T-helper 17 cell (primary cell): ENCODE data around the gene WWP2. TPM values are rescaled to one million over a fixed set of nuclear protein-coding genes. Genes with fewer than 3 reads are reported as not detected.
A peak's percentile ranks its signal among the peaks of the same experiment; 100 is the strongest.

Experiments
- ATAC-seq: fragments of 150-1000 bp; cut with Tn5 transposase; 2 replicates; pipeline ENCODE4 v1.10.0; 2021; ENCODE audit warnings: mild to moderate bottlenecking, moderate library complexity
- DNase-seq, 3 donors: peaks; one replicate each; pipeline versions ENCODE4 v3.0.0 to v3.0.0-alpha.2; 2020 to 2021
- H3K9me3 ChIP-seq: one replicate; pipeline ENCODE4 v1.7.0; 2013; ENCODE audit warnings: low read length, mild to moderate bottlenecking; ENCODE audit not compliant: control insufficient read depth, poor library complexity, severe bottlenecking
- H3K27ac Mint-ChIP-seq: one replicate; pipeline ENCODE4 v1.8.0; 2022; ENCODE audit warnings: mild to moderate bottlenecking, moderate library complexity, mixed read lengths
- H3K27me3 Mint-ChIP-seq: one replicate; pipeline ENCODE4 v1.8.0; 2022; ENCODE audit warnings: mixed read lengths
- H3K36me3 Mint-ChIP-seq: one replicate; pipeline ENCODE4 v1.8.0; 2022; ENCODE audit warnings: low read depth, mixed read lengths
- H3K4me1 Mint-ChIP-seq: one replicate; pipeline ENCODE4 v1.8.0; 2022; ENCODE audit warnings: mild to moderate bottlenecking, mixed read lengths
- H3K4me3 Mint-ChIP-seq: one replicate; pipeline ENCODE4 v1.8.0; 2022; ENCODE audit warnings: mild to moderate bottlenecking, moderate library complexity, mixed read lengths
- total RNA-seq, 4 donors: library from RNA in 2 of 4; stranded (reverse) in 2 of 4; gene quantifications; one replicate each; pipeline ENCODE4 v1.2.3 and lab custom pipeline; 2022 to 2026

WWP2 gene
- total RNA-seq, 2 donors from 2014 or later: 60.6 to 64.9 TPM

DNA sequence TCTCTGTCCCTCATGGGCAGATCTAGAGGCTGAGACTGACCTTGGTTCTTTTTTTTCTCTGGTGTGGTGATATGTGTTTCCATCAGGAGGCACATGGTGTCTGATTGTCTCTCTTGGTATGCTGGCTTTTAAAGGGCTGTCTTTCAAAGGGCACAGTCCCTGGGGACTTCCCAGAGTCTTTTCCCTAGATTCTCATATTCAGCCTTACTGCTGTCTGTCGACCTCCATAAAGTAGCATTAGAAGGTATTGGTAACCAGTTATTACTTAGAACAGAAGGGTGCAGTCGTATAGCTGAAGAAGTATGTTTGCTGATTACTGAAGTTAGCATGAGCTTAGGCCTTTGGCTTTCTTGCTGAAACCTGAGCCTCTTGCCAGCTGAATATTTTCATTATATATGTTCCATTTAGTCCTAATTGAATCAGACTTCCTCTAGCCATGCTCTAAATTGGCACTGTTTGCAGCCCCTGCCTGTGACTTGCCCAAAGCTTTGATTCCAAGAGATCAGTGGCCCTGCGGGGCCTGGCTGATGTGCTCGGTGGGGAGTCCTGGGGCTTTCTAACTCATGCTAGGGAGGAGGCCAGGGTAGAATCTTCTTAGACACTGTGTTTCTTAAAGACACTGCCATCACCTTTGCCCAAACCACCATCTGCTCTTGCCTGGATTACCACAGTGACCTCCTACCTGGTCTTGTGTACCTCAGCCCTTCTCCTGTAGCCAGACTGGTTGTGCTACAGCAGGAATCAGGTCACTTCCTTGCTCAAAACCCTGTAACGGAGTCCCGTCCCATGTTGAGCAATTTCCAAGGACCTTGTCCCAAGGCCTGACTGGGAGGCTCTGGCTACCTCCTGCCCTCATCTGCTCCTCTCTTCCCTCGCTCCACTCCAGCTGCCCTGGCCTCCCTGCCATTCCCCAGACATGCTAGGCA, 71.5 kb downstream of the WWP2 start:
- H3K27me3 Mint-ChIP-seq: no peaks in the 10 kb centered on the region
- DNase-seq: no peak
- H3K9me3 ChIP-seq: no peaks in the 10 kb centered on the region
- H3K27ac Mint-ChIP-seq: peak overlapping the region; percentile 39
- H3K36me3 Mint-ChIP-seq: peaks cover 13% of the 10 kb centered on the region
- ATAC-seq: no peak
- no peak overlapping the region for H3K4me3 Mint-ChIP-seq
- peaks cover 27% of the 10 kb centered on the region for H3K4me1 Mint-ChIP-seq

DNA sequence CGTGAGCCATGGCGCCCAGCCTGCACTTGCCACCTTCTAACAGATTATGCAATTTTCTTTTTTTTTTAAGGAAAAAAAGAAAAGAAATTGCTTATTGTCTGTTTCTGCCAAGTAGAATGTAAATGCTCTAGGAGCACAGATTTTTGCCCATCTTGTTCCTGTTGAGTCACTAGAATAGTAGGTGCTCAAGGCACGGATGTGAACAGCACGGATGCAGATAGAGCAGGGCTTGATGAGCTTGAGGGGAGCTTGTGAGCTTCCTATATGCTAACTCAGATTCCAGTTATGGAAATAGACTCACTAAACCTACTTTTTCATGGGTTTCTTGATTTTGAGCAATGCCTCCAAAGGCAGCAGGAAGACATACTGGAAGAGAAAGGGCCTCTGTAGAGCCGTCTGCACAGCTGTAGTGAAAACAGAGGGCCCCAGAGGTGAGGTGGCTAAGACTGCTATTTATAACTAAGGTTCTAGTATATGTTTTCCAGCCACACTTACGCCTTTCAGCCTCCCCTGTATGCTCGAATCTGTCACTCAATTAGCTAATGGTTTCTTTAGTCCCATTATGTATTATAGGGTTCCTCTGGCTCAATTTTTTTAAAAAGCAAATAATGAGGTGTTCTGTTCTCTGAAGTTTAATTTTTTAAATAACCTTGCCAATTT, 72.8 kb downstream of the WWP2 start:
- H3K4me1 Mint-ChIP-seq: peaks cover 21% of the 10 kb centered on the region
- no peak for ATAC-seq

DNA sequence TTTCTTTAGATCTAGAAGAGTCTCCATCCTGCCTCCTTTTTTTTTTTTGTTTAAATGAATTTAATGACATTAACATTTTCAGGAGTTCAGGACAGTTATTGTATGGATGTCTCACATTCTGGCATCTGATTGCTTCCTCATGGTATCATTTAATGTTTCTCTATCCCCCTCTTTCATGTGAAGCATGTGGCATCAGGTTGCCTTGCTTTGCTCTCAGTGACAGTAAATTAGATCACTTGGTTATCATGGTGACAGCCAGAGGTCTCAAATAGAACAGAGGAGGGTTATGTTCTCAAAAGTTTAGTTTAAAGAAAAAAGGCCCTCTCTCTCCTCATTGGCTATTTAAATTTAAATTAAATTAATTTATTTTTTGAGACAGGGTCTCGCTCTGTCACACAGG, 74.1 kb downstream of the WWP2 start:
- ATAC-seq (no peak), DNase-seq (no peak)
- peaks cover 11% of the 10 kb centered on the region for H3K36me3 Mint-ChIP-seq
- peaks cover 16% of the 10 kb centered on the region for H3K4me1 Mint-ChIP-seq
- no peak overlapping the region for H3K4me3 Mint-ChIP-seq
- H3K9me3 ChIP-seq: no peaks in the 10 kb centered on the region
- peak overlapping the region; percentile 14 for H3K27ac Mint-ChIP-seq
- no peaks in the 10 kb centered on the region for H3K27me3 Mint-ChIP-seq

More for the DNA sequence above, 72.8 kb downstream of the WWP2 start:
- Mint-ChIP-seq H3K36me3 (peaks cover 7% of the 10 kb centered on the region), H3K27ac (peak overlapping the region; percentile 14), H3K27me3 (no peaks in the 10 kb centered on the region), H3K4me3 (no peak overlapping the region)
- H3K9me3 ChIP-seq: no peaks in the 10 kb centered on the region
- no peak for DNase-seq

DNA sequence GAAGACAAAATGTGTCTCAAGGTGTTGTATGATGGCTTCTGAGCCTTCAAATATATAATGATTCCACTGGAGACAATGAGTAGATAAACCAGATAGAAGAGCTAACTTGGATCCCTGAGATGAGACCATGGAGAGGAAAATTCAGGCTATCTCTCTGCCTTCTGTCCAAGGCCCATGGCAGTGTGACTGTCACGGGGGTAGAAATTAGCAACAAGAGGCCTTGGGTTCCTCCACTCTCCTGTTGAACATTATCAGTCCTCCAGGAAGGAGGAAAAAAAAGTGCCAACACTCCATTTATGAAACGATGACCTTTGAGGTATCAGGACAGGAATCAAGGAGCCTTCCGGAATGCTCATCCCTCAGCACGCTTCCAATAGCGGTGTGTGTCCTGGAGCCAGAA, 75.2 kb downstream of the WWP2 start:
- ATAC-seq (no peak), DNase-seq (no peak)
- H3K36me3 Mint-ChIP-seq: peaks cover 13% of the 10 kb centered on the region
- H3K4me1 Mint-ChIP-seq: peaks cover 16% of the 10 kb centered on the region
- no peaks in the 10 kb centered on the region for H3K9me3 ChIP-seq
- H3K27ac Mint-ChIP-seq: no peak overlapping the region
- no peaks in the 10 kb centered on the region for H3K27me3 Mint-ChIP-seq
- H3K4me3 Mint-ChIP-seq: no peak overlapping the region

DNA sequence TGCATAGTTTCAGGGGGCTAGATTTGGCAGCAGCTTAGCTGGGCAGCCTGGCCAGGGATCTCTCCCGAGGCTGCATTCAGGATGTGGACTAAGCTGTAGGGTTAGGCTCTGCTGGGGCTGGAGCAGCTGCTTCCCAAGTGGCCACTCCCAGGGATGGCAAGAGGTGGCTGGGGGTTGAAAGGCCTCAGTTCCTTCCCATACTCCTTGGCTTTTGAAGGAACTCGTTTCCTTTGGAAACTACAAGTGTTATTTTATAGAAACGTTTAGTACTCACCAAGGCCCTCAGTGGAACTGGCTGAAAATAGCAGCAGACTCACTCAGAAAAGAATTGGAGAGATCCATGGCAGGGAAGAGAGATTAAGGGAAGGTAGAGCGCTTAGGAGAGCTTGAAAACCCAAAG, 76.4 kb downstream of the WWP2 start:
- DNase-seq (no peak), ATAC-seq (no peak)
- no peak overlapping the region for H3K27ac Mint-ChIP-seq
- peaks cover 15% of the 10 kb centered on the region for H3K4me1 Mint-ChIP-seq
- H3K9me3 ChIP-seq: no peaks in the 10 kb centered on the region
- H3K27me3 Mint-ChIP-seq: no peaks in the 10 kb centered on the region
- peaks cover 11% of the 10 kb centered on the region for H3K36me3 Mint-ChIP-seq
- H3K4me3 Mint-ChIP-seq: no peak overlapping the region

DNA sequence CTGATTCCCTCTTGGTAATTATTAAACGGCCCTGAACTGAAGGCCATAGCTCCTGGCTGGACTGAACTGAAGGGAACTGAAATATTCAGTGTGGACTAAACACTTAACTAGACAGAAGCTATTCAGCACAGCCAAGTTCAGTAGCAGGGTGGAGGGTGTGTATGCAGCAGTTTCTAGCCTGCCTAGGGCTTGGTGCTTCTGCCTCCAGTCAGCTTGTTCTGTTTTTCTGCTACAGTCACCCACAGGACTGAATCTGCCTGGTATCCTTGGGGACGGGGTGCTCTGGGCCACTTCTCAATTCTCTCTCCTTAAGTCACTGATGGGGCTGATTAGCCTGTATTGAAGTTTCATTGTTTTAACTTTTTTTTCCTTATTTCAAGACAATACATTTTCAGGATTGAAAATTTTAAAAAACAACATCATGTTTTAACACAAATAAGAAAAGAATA, 77.1 kb downstream of the WWP2 start:
- peaks cover 9% of the 10 kb centered on the region for H3K36me3 Mint-ChIP-seq

DNA sequence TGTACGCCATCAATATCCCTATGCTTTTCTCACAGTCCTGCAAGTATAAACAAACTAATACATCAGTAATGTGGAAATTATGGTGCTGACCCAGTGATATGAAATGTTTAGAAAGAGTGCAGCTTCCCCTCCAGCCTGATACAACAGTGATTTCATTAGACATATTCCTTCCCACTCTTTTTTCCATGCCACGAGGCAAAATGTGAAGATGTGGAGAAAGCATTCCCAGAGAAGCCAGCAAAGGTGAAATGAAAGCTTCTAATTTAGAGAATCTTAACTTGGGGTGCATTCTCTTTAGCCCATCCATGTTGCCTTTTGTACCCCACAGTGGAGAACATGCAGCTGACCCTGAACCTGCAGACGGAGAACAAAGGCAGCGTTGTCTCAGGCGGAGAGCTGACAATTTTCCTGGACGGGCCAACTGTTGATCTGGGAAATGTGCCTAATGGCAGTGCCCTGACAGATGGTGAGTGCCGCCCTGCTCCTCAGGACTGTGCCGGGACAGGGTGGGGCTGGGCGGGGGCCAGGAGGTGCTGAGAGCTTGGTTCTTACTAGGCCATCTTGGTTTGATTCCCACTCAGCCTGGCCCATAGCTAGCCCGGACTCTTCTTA, 77.8 kb downstream of the WWP2 start:
- Mint-ChIP-seq H3K4me3 (no peak overlapping the region), H3K27ac (no peak overlapping the region)

More for the DNA sequence above, 77.1 kb downstream of the WWP2 start:
- Mint-ChIP-seq H3K27me3 (no peaks in the 10 kb centered on the region), H3K27ac (no peak overlapping the region), H3K4me3 (no peak overlapping the region), H3K4me1 (peaks cover 11% of the 10 kb centered on the region)
- DNase-seq (no peak), ATAC-seq (no peak)
- no peaks in the 10 kb centered on the region for H3K9me3 ChIP-seq

DNA sequence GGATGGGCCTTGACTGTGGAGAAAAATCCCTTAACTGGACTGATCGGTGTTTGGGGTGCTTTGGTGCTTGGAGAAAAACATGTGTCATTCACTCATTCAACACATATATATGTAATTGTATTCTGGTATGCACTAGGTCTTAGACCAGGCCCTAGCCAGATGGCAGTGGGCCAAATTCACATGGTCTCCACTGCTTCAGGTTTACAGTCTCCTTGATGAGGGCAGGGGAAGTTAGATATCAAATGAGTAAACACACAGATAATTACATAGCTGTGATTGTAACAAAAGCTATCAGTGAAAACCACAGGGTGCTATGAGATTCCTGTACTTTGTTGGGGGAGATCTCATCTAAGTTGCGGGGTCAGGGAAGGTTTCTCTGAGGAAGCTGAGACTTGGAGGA, 78.8 kb downstream of the WWP2 start:
- DNase-seq (no peak), ATAC-seq (no peak)
- Mint-ChIP-seq H3K27ac (no peak overlapping the region), H3K27me3 (no peaks in the 10 kb centered on the region), H3K4me1 (peaks cover 10% of the 10 kb centered on the region), H3K36me3 (peaks cover 9% of the 10 kb centered on the region), H3K4me3 (no peak overlapping the region)
- H3K9me3 ChIP-seq: no peaks in the 10 kb centered on the region

More for the DNA sequence above, 77.8 kb downstream of the WWP2 start:
- DNase-seq (no peak), ATAC-seq (no peak)
- H3K36me3 Mint-ChIP-seq: peaks cover 9% of the 10 kb centered on the region
- H3K4me1 Mint-ChIP-seq: peaks cover 10% of the 10 kb centered on the region
- H3K27me3 Mint-ChIP-seq: no peaks in the 10 kb centered on the region
- H3K9me3 ChIP-seq: no peaks in the 10 kb centered on the region

DNA sequence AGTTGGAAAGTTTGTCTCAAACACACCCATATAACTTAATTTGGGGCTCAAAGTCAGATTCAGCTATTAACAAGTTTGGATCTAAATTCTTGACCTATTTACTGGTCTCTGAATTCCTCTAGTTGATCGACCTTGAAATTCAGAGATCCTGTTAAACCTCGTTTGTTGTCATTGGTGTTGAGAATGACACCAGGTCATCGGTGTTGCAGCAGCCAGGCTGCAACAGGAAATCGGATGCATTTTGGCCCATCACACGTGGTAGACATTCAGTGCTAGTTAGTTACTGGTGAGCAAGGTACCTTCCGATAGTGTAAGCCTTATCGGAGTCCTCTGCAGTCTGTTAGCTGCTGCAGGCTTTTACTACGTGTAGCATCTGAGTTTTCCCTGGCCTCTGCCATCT, 82.3 kb downstream of the WWP2 start:
- peaks cover 8% of the 10 kb centered on the region for H3K4me1 Mint-ChIP-seq
- no peak for ATAC-seq
- no peak overlapping the region for H3K4me3 Mint-ChIP-seq
- H3K27me3 Mint-ChIP-seq: no peaks in the 10 kb centered on the region
- no peak for DNase-seq
- H3K27ac Mint-ChIP-seq: no peak overlapping the region
- H3K9me3 ChIP-seq: no peaks in the 10 kb centered on the region
- peaks cover 7% of the 10 kb centered on the region for H3K36me3 Mint-ChIP-seq

DNA sequence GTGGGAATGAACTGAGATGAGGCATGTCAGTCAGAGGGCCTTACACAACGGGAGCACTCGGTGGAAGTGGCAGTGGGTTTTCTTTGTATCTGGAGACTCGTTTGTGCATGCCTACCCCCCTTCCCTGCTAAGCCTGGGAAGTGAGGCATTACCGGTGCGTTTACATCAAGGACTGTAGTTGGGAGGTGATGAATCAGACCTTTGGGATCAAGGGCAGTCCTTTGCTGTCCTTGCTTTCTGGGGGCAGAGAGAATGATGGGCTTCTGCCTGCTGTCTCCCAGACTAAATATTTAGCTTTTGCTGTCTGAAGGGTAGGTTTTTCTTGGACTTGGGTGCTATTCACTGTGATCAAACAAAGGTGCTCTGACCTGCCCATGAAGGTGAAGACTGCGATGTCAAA, 83.0 kb downstream of the WWP2 start:
- ATAC-seq (no peak), DNase-seq (no peak)
- no peaks in the 10 kb centered on the region for H3K9me3 ChIP-seq
- Mint-ChIP-seq H3K27ac (no peak overlapping the region), H3K27me3 (no peaks in the 10 kb centered on the region), H3K4me1 (peaks cover 6% of the 10 kb centered on the region), H3K36me3 (peaks cover 7% of the 10 kb centered on the region), H3K4me3 (no peak overlapping the region)

DNA sequence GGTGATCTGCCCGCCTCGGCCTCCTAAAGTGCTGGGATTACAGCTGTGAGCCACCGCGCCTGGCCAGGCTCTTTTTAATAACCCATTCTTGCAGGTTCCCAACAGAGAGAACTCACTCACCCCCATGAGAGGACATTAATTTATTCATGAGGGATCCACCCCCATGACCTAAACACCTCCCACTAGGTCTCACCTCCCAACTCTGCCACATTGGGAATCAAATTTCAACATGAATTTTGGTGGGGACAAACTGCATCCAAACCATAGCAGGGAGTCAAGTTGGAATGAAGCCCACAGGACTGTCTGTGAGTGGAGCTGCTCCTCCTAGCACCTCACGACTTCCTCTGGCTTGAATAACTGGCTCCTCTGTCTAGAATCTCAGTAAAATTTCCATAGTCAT, 85.5 kb downstream of the WWP2 start:
- H3K4me3 Mint-ChIP-seq: no peak overlapping the region
- no peaks in the 10 kb centered on the region for H3K9me3 ChIP-seq
- peaks cover 12% of the 10 kb centered on the region for H3K4me1 Mint-ChIP-seq
- DNase-seq (no peak), ATAC-seq (no peak)
- H3K36me3 Mint-ChIP-seq: peaks cover 2% of the 10 kb centered on the region
- no peaks in the 10 kb centered on the region for H3K27me3 Mint-ChIP-seq
- no peak overlapping the region for H3K27ac Mint-ChIP-seq

DNA sequence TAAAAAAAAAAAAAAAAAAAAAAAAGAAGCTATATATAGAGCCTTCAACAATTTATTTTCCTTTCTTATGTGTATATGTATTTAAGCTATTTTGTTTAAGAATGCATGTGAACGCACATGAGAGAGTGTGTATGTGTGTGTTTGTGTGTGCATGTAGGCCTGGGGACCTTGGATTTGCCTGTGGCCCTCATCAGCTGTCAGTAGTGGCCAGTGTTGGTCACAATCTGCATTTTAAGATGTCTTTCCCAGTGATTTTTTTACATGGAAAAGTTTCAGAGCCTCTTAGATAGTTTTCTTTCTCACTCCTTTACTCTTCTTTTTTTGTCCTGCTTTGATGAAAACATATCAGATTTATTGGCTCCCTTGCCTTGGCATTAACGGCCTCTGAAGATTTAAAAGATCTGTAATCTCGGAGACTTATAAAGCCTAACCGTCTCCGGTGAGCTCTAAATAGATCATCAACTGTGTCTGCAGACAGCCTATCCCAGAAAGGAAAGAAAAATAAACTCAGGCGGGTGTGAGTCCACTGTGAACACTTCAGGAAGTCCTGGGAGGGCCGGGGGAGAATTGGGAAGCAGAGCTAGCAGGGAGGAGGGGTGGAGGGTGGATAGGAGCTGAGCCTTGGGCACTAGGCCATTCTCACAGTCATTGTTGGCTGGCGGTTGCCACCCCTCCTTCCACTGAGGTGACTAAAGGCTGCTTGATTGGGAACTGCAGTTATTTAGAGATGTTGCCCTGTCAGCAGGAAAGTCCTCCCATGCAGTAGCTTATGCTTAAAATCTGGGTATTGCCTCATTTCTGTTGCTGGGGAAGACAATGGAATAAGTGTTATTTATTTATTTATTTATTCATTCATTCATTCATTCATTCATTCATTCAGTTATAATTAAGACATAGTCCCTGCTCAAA, 86.8 kb downstream of the WWP2 start:
- no peak overlapping the region for H3K27ac Mint-ChIP-seq
- H3K27me3 Mint-ChIP-seq: no peaks in the 10 kb centered on the region
- H3K9me3 ChIP-seq: no peaks in the 10 kb centered on the region
- no peak overlapping the region for H3K4me3 Mint-ChIP-seq
- DNase-seq: no peak
- H3K36me3 Mint-ChIP-seq: peaks cover 6% of the 10 kb centered on the region
- ATAC-seq: no peak
- peaks cover 14% of the 10 kb centered on the region for H3K4me1 Mint-ChIP-seq
